ENCODE results near the gene PEX11B. TPM values are rescaled to one million over a fixed set of nuclear protein-coding genes. Genes with fewer than 3 reads are reported as not detected.
A peak's percentile ranks its signal among the peaks of the same experiment; 100 is the strongest.
"Not testable (repeated sequence)": the region's sequence is repeated elsewhere in the genome, so short reads cannot be mapped to it uniquely, and the experiment has no call there.

The PEX11B gene
- total RNA-seq, 4 donors from 2014 or later: 19.3 to 30.8 (median 25.1) TPM

GRCh38 chr1:145922266-145922665 is 3.7 kb upstream of the PEX11B start:
- intact Hi-C loops (cut with DNase I): no loop called here
- 67 to 71% methylated on average over 2 of the region's 2 CpGs for WGBS, 2 donors

GRCh38 chr1:145920297-145920696 is 1.8 kb upstream of the PEX11B start:
- H3K4me3 ChIP-seq; H3K9me3 ChIP-seq; intact Hi-C loops (cut with DNase I); DNase-seq; H3K27me3 ChIP-seq; H3K27ac ChIP-seq: not testable (repeated sequence)
- H3K36me3 ChIP-seq: peaks cover 0 to 54% (median 8%) of the 10 kb centered on the region in 3 donors
- 76 to 84% methylated on average over 2 to 3 of the region's 4 CpGs for WGBS, 2 donors
- H3K4me1 ChIP-seq: peaks cover 12 to 34% (median 20%) of the 10 kb centered on the region in 3 donors

More at GRCh38 chr1:145922266-145922665, 3.7 kb upstream of the PEX11B start:
- Histone ChIP-seq H3K4me3 (no peak overlapping the region), H3K27ac (no peak overlapping the region), H3K9me3 (no peaks in the 10 kb centered on the region), H3K36me3 (peaks cover 0 to 46% (median 0%) of the 10 kb centered on the region in 3 donors), H3K4me1 (peaks cover 14 to 38% (median 24%) of the 10 kb centered on the region in 3 donors), H3K27me3 (no peaks in the 10 kb centered on the region)
- no peak for DNase-seq
- TF ChIP-seq CTCF (IDR thresholded peaks at IDR 0.05) (no peak), POLR2A (IDR thresholded peaks at IDR 0.05) (no peak)

GRCh38 chr1:145918992-145919939 is 749 bp upstream of the PEX11B start:
- H3K27ac ChIP-seq: peak overlapping the region; percentile 81 to 93 (median 92)
- intact Hi-C loops (cut with DNase I): loop anchor here (5.0 kb wide), 1 partner anchor 43 kb away; the partner anchor contains the start of genes ANKRD34A and POLR3GL
- no peaks in the 10 kb centered on the region for H3K9me3 ChIP-seq
- DNase-seq: no peak
- no peak for TF ChIP-seq POLR2A (IDR thresholded peaks at IDR 0.05)
- TF ChIP-seq CTCF (IDR thresholded peaks at IDR 0.05): no peak
- no peaks in the 10 kb centered on the region for H3K27me3 ChIP-seq
- peak overlapping the region; percentile 52 to 91 (median 85) for H3K4me3 ChIP-seq
- peaks cover 0 to 59% (median 8%) of the 10 kb centered on the region in 3 donors for H3K36me3 ChIP-seq
- H3K4me1 ChIP-seq: peaks cover 12 to 34% (median 20%) of the 10 kb centered on the region in 3 donors
- 2 to 4% methylated on average over 7 to 24 of the region's 33 CpGs for WGBS, 2 donors

GRCh38 chr1:145917595-145917994 is 922 bp downstream of the PEX11B start:
- H3K36me3 ChIP-seq: peaks cover 0 to 59% (median 8%) of the 10 kb centered on the region in 3 donors
- TF ChIP-seq CTCF (IDR thresholded peaks at IDR 0.05): no peak
- TF ChIP-seq POLR2A (IDR thresholded peaks at IDR 0.05): no peak
- intact Hi-C loops (cut with DNase I): loop anchor here (5.0 kb wide), 1 partner anchor 45 kb away; the partner anchor contains the start of genes ANKRD34A and POLR3GL
- peak overlapping the region; percentile 52 to 91 (median 85) for H3K4me3 ChIP-seq
- 38 to 59% methylated on average over 5 of the region's 5 CpGs for WGBS, 2 donors
- no peak for DNase-seq
- H3K4me1 ChIP-seq: peaks cover 12 to 34% (median 20%) of the 10 kb centered on the region in 3 donors
- H3K9me3 ChIP-seq: no peaks in the 10 kb centered on the region
- H3K27ac ChIP-seq: peak overlapping the region in 3 of 4 donors; percentile 81 to 93 (median 92)
- no peaks in the 10 kb centered on the region for H3K27me3 ChIP-seq

- no peaks in the 10 kb centered on the region for H3K27me3 ChIP-seq
- H3K36me3 ChIP-seq: peaks cover 5 to 59% (median 16%) of the 10 kb centered on the region in 3 donors
- H3K4me3 ChIP-seq: no peak overlapping the region
- WGBS, 2 donors: 49 to 60% methylated on average over 5 of the region's 5 CpGs
- peak overlapping the region in 3 of 4 donors; percentile 81 to 93 (median 92) for H3K27ac ChIP-seq
- H3K9me3 ChIP-seq: no peaks in the 10 kb centered on the region
- peaks cover 12 to 34% (median 20%) of the 10 kb centered on the region in 3 donors for H3K4me1 ChIP-seq
- TF ChIP-seq CTCF (IDR thresholded peaks at IDR 0.05) (no peak), POLR2A (IDR thresholded peaks at IDR 0.05) (no peak)
- intact Hi-C loops (cut with DNase I): loop anchor here (5.0 kb wide), 1 partner anchor 46 kb away; the partner anchor contains the start of genes ANKRD34A and POLR3GL
- DNase-seq: no peak
These were observed 1.8 kb downstream of the PEX11B start for GRCh38 chr1:145916745-145917144.

Measured in esophagus squamous epithelium (tissue), 5 donors.